ENCODE results near the gene ABCC1. TPM values are rescaled to one million over a fixed set of nuclear protein-coding genes. Genes with fewer than 3 reads are reported as not detected.

ABCC1 gene
- total RNA-seq, 2 experiments from 2014 or later, result 42.9 to 44.8 TPM

- H3K36me3 ChIP-seq (ENCODE audit: insufficient read depth, low read length), result peaks cover 14% of the 10 kb centered on the region
- POLR2A ChIA-PET, result no interaction called here
- peaks cover 16% of the 10 kb centered on the region for H3K36me3 Mint-ChIP-seq (ENCODE audit: low read depth)
These were observed 199.3 kb downstream of the ABCC1 start for GRCh38 chr16:16148755-16149154.

GRCh38 chr16:16149710-16150116 lies 200.3 kb downstream of the ABCC1 start:
- H3K27me3 ChIP-seq (ENCODE audit: control insufficient read depth in 1 of 2, insufficient read depth in 2 of 2, low read length in 2 of 2), result no peaks in the 10 kb centered on the region
- TF ChIP-seq, protein P1, sequence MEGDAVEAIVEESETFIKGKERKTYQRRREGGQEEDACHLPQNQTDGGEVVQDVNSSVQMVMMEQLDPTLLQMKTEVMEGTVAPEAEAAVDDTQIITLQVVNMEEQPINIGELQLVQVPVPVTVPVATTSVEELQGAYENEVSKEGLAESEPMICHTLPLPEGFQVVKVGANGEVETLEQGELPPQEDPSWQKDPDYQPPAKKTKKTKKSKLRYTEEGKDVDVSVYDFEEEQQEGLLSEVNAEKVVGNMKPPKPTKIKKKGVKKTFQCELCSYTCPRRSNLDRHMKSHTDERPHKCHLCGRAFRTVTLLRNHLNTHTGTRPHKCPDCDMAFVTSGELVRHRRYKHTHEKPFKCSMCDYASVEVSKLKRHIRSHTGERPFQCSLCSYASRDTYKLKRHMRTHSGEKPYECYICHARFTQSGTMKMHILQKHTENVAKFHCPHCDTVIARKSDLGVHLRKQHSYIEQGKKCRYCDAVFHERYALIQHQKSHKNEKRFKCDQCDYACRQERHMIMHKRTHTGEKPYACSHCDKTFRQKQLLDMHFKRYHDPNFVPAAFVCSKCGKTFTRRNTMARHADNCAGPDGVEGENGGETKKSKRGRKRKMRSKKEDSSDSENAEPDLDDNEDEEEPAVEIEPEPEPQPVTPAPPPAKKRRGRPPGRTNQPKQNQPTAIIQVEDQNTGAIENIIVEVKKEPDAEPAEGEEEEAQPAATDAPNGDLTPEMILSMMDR (IDR thresholded peaks at IDR 0.05), result no peak
- no peak overlapping the region for H3K27ac ChIP-seq (ENCODE audit: low read depth in 1 of 2, low read length in 2 of 2)
- H3K9me3 ChIP-seq (ENCODE audit: control insufficient read depth in 1 of 2, insufficient read depth in 1 of 2, low read length in 2 of 2), result no peaks in the 10 kb centered on the region
- no peaks in the 10 kb centered on the region for H3K4me1 Mint-ChIP-seq (ENCODE audit: low read depth)
- H3K36me3 Mint-ChIP-seq (ENCODE audit: low read depth), result peaks cover 6% of the 10 kb centered on the region
- no peak overlapping the region for H3K4me3 ChIP-seq (ENCODE audit: low read length)
- no peaks in the 10 kb centered on the region for H3K27me3 Mint-ChIP-seq
- ChIA-PET POLR2A (no interaction called here), CTCF (no interaction called here)
- intact Hi-C loops (cut with DNase I, micrococcal nuclease), result no loop called here
- DNase-seq, result no peak
- peaks cover 6% of the 10 kb centered on the region for H3K36me3 ChIP-seq (ENCODE audit: insufficient read depth, low read length)
- H3K4me1 ChIP-seq (ENCODE audit: insufficient read depth, low read length), result no peaks in the 10 kb centered on the region
- no peak for ATAC-seq (ENCODE audit: poor library complexity)
- H3K4me3 Mint-ChIP-seq, result no peak overlapping the region
- no peaks in the 10 kb centered on the region for H3K9me3 Mint-ChIP-seq
- no peak overlapping the region for H3K27ac Mint-ChIP-seq

More at GRCh38 chr16:16148755-16149154, 199.3 kb downstream of the ABCC1 start:
- CTCF ChIA-PET, result no interaction called here
- Mint-ChIP-seq H3K9me3 (no peaks in the 10 kb centered on the region), H3K4me3 (no peak overlapping the region), H3K4me1 (ENCODE audit: low read depth) (no peaks in the 10 kb centered on the region), H3K27ac (no peak overlapping the region), H3K27me3 (no peaks in the 10 kb centered on the region)
- TF ChIP-seq, protein P1 (IDR thresholded peaks at IDR 0.05), result no peak
- H3K27me3 ChIP-seq (ENCODE audit: control insufficient read depth in 1 of 2, insufficient read depth in 2 of 2, low read length in 2 of 2), result no peaks in the 10 kb centered on the region
- DNase-seq, result no peak
- H3K9me3 ChIP-seq (ENCODE audit: control insufficient read depth in 1 of 2, insufficient read depth in 1 of 2, low read length in 2 of 2), result no peaks in the 10 kb centered on the region
- no peak for ATAC-seq (ENCODE audit: poor library complexity)
- no peaks in the 10 kb centered on the region for H3K4me1 ChIP-seq (ENCODE audit: insufficient read depth, low read length)
- no peak overlapping the region for H3K4me3 ChIP-seq (ENCODE audit: low read length)
- intact Hi-C loops (cut with DNase I, micrococcal nuclease), result no loop called here
- H3K27ac ChIP-seq (ENCODE audit: low read depth in 1 of 2, low read length in 2 of 2), result no peak overlapping the region

- Mint-ChIP-seq H3K9me3 (no peaks in the 10 kb centered on the region), H3K27ac (no peak overlapping the region), H3K4me3 (no peak overlapping the region), H3K4me1 (ENCODE audit: low read depth) (no peaks in the 10 kb centered on the region), H3K36me3 (ENCODE audit: low read depth) (peaks cover under 1% of the 10 kb centered on the region), H3K27me3 (no peaks in the 10 kb centered on the region)
- no peak overlapping the region for H3K4me3 ChIP-seq (ENCODE audit: low read length)
- no peak for ATAC-seq (ENCODE audit: poor library complexity)
- no peak overlapping the region for H3K27ac ChIP-seq (ENCODE audit: low read depth in 1 of 2, low read length in 2 of 2)
- TF ChIP-seq, protein P1 (IDR thresholded peaks at IDR 0.05), result no peak
- DNase-seq, result no peak
- ChIA-PET POLR2A (no interaction called here), CTCF (no interaction called here)
- intact Hi-C loops (cut with DNase I, micrococcal nuclease), result no loop called here
- H3K4me1 ChIP-seq (ENCODE audit: insufficient read depth, low read length), result no peaks in the 10 kb centered on the region
- peaks cover 3% of the 10 kb centered on the region for H3K36me3 ChIP-seq (ENCODE audit: insufficient read depth, low read length)
- H3K9me3 ChIP-seq (ENCODE audit: control insufficient read depth in 1 of 2, insufficient read depth in 1 of 2, low read length in 2 of 2), result no peaks in the 10 kb centered on the region
- no peaks in the 10 kb centered on the region for H3K27me3 ChIP-seq (ENCODE audit: control insufficient read depth in 1 of 2, insufficient read depth in 2 of 2, low read length in 2 of 2)
These were observed 200.9 kb downstream of the ABCC1 start for GRCh38 chr16:16150117-16150877.

All from CD4-positive, alpha-beta T cell (primary cell).